HG03103 (cell line): Measurements from ENCODE around the gene SLC1A4.
"Not testable (repeated sequence)": the region's sequence is repeated elsewhere in the genome, so short reads cannot be mapped to it uniquely, and the experiment has no call there.

Source experiments
- ATAC-seq: cut with Tn5 transposase; IDR thresholded peaks from one replicate; pipeline ENCODE4 v1.9.1; 2021; ENCODE audit warnings: low read depth; ENCODE audit not compliant: unreplicated experiment

Gene SLC1A4

DNA sequence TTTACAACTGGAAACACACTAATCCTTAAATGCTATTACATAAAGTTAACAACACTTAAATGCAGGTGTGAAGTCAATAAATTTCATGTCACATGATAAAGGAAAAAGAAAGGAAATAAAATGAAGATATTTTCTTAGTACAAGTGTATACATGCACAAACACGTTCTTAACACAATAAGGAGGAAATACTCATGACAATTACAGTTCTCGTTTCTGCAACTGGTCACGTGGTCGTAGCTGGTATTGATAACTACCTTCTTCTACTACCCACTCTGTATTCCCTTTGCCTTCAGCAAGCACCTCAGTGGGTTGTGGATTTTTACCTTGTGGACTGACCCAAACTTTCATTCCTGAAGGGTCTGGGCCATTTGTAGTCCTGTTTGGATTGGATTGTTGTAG is 26.1 kb upstream of the SLC1A4 start:
- not testable (repeated sequence) for ATAC-seq

- ATAC-seq, result no peak
Observed at GRCh38 chr2:64963719-64964118, 25.5 kb upstream of the SLC1A4 start.

- no peak for ATAC-seq
Observed at GRCh38 chr2:64966017-64966416, 23.2 kb upstream of the SLC1A4 start.

- ATAC-seq, result no peak
Observed at GRCh38 chr2:64966839-64967238, 22.4 kb upstream of the SLC1A4 start.

GRCh38 chr2:64967601-64968000 is 21.6 kb upstream of the SLC1A4 start:
- no peak for ATAC-seq

- not testable (repeated sequence) for ATAC-seq
Observed at GRCh38 chr2:64969086-64969485, 20.1 kb upstream of the SLC1A4 start.

- no peak for ATAC-seq
Observed at GRCh38 chr2:64970495-64970894, 18.7 kb upstream of the SLC1A4 start.

DNA sequence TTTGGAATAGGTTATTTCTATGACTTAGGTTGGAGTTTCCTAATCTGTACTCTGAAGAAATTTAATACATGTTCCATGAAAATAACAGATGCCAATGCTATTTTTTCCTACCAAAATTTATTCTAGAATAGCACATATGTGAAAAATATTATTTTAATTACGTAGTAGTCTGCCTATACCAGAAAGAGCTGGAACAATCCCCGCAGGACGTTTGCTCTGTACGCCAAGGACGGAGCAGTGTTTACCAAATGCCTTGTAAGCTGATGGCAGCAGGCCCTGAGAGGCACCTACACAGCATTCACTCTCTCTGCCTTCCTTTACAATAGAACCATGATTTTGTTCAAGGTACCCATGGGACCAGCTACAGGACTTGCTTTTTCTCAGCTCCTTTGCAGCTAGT is 16.8 kb upstream of the SLC1A4 start:
- ATAC-seq, result no peak

- no peak for ATAC-seq
Observed at GRCh38 chr2:64972876-64973275, 16.3 kb upstream of the SLC1A4 start.

- ATAC-seq, result no peak
Observed at GRCh38 chr2:64975232-64975821, 13.9 kb upstream of the SLC1A4 start.

DNA sequence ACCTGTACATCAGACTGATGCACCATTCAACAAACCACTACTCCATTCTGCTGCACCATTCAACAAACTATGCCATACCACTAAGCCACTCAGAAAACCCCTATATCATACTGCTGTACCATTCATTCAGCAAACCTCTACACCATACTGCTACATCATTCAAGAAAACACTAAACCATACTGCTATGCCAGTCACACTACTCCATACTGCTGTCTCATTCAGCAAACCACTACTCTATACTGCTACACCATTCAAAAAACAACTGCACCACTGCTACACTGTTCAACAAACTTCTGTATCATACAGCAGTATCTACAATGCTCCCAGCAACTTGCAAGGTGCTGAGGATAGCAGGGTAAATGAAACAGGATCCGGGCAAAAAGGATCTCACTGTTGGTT is 12.9 kb upstream of the SLC1A4 start:
- no peak for ATAC-seq

GRCh38 chr2:64978514-64979268 is 10.5 kb upstream of the SLC1A4 start:
- ATAC-seq, result no peak

- no peak for ATAC-seq
Observed at GRCh38 chr2:64979744-64980143, 9.5 kb upstream of the SLC1A4 start.

- ATAC-seq, result no peak
Observed at GRCh38 chr2:64980183-64980582, 9.0 kb upstream of the SLC1A4 start.

DNA sequence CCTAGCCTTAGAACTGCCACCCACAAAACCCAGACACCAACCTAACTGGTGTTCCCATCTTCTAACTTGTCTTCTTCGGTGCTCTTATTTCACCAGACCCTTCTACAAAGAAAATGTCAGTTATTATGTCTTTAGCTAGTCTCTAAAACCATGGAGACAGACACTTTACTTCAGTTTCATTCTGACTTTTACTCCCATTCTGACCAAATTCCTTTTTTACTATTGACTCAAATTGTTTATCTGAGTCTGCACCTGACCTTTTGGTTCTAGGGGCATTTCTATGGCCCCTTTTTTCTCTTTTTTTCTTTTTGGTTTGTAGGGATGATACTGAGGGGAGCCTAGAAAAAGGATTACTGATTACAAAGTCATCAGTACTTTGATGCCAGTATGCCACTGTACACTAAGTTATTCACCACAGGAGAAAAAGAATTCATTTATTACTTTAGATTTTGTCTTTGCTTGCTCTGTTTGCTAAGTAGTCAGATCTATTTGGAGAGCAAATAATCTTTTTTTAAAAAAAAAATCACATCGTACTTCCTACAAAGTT is 6.8 kb upstream of the SLC1A4 start:
- ATAC-seq, result peak; percentile 47

DNA sequence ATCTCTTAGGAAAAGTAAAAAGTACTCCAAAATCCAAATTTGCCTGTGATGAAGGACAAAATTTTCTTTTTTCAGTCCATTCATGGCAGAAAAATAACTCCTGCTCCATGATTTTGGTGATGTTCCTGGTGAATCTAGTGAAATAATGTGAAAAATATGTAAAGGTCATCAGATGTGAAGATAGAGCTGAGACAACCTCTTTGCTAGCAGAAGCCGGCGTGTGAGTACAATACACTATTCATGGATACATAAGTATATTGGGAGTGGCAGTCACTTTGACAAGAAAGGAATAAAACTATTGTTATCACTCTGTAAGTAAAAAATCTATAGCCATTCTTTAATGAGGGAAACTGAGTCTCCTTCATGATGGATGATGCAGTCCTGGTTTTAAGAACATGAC is 6.3 kb upstream of the SLC1A4 start:
- no peak for ATAC-seq

DNA sequence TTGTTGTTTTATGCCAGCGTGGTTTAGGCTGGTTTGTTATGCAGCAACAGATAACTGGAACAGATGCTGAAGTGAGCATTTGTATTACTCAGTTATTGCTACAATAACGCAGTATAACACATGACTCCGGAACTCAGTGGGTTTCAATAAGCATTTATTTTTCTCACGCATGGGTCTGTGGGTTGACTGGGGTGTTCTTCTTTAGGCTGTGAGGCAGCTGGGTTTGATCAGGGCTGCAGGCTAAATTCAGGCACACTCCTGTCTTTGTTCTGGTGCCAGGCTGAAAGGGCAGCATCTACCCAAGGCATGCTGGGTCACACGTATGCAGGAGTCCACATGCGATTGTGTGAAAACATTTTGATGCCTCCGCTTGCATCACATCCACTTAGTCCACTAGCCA is 3.8 kb upstream of the SLC1A4 start:
- ATAC-seq, result no peak

- ATAC-seq, result no peak
Observed at GRCh38 chr2:64987001-64987955, 1.9 kb upstream of the SLC1A4 start.

GRCh38 chr2:64987956-64988419 is 1.2 kb upstream of the SLC1A4 start:
- ATAC-seq, result no peak

GRCh38 chr2:64988420-64989125 is 626 bp upstream of the SLC1A4 start:
- peak; percentile 34 for ATAC-seq
